GM19395 (cell line): Measurements from ENCODE around the gene BRCA1.
"Not testable (repeated sequence)": the region's sequence is repeated elsewhere in the genome, so short reads cannot be mapped to it uniquely, and the experiment has no call there.

Source experiments
- ATAC-seq: cut with Tn5 transposase; IDR thresholded peaks from one replicate; pipeline ENCODE4 v1.9.1; 2021; ENCODE audit warnings: mild to moderate bottlenecking, moderate library complexity; ENCODE audit not compliant: unreplicated experiment

Gene BRCA1

GRCh38 chr17:43125133-43125966 lies at the start of gene BRCA1:
TSS of gene BRCA1 (minus strand) at chr17:43125364. CDS start at chr17:43124096, 1,268 bp downstream.
- peak; percentile 93 for ATAC-seq

DNA sequence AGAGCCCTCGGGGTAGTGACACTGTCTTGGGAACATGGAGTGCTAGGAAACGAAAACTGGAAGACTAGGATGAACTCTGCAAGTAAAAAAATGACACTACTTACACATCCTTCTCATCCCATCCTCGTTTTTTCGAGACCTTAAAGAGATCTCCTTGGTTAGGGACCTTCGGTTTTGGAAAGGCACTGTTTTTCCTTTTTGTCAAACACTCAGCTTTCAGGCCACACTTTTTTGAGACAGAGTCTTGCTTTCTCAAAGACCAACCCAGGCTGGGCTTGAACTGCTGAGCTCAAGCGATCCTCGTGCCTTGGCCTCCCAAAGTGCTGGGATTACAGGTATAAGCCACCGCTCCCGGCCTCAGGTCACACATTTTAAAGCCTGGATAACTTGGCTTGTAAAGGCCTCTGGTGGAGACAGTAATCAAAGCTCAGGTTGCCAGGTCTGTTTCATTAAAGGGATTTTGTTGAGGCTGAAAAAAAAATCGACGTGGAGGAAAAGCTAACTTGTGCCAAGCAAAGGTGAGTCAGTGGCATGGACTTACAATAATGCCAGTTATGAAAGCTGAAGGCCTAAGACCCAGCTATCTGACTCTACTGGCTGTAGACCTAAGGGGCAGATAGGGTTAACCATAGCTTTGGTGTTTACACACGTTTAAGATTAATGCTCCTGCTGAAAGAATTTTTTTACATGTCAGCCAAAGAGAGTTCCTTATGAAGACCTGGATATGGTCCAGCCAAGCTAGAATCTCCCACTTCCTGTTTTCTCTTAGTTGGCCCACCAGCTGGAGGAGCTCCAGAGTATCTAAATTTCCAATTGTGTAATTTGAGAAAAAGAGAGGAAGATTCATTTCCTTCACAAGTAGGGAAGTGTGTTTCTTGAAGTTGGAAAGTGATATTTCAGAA lies 46.7 kb upstream of the BRCA1 start:
- no peak for ATAC-seq

DNA sequence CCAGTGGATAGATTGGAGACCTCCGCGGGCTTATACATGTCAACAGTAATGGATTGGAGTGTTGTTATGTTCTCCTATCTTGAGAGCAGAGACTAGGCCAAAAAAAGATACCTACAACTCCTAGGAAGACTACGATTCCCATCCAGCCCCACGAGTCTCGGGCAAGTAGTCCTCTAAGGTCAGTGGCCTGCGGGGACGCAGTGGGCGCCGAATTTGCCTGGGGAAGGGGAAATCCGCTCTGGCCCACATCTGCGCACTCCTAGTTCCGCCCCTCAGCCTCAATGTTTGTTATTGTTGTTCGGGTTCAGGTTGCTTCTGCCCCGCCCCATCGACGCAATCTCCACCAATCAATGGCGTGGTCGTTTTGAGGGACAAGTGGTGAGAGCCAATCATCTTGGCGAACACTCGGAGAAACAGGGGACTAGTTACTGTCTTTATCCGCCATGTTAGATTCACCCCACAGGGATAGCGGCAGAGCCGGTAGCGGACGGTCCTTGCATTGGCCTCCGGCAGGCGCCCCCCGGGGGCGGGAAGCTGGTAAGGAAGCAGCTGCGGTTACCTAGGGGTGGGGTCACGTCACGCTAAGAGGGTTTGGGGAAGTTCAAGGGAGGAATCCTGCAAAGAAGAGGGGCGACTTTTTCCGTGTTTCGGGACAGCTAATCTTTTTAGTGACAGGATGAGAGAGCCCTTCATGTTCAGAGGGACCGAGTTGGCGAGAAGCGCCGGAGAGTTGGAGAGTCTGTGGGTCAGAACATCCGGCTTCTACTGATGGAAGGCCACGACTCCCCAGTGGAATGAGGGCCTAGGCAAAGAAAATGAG lies 45.8 kb upstream of the BRCA1 start, which contains the start of gene NBR1:
Gene NBR1, plus strand, starts transcription at position 449 of the 820 bp plus-strand sequence. CDS start 4,586 bp downstream, outside the sequence.
- peak; percentile 76 for ATAC-seq

DNA sequence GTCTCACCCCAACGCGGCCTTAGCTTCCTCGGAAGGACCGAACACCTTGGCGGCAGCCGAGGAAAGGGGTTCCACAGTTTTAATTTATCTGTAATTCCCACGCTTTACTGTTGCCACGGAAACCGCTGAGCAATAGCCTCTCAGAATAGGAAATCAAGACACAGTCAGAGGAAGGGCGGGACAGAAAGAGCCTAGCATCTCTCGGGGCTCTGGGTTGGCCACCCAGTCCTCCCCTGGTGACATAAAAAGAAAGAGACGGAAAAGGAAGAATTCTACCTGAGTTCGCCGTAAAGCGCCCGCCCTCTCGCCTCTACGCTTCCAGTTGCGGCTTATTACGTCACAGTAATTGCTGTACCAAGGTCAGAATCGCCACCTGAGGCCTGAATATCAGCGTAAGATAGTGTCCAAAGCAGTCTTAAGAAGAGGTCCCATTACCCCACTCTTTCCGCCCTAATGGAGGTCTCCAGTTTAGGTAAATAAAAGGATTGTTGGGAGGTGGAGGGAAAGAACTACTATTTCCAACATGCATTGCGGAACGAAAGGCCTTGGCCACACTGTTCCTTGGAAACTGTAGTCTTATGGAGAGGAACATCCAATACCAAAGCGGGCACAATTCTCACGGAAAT lies 45.1 kb upstream of the BRCA1 start:
- ATAC-seq, result peak; percentile 71

GRCh38 chr17:43169561-43170139 lies 44.5 kb upstream of the BRCA1 start:
- ATAC-seq, result peak; percentile 35

GRCh38 chr17:43165971-43166370 lies 40.8 kb upstream of the BRCA1 start:
- not testable (repeated sequence) for ATAC-seq

DNA sequence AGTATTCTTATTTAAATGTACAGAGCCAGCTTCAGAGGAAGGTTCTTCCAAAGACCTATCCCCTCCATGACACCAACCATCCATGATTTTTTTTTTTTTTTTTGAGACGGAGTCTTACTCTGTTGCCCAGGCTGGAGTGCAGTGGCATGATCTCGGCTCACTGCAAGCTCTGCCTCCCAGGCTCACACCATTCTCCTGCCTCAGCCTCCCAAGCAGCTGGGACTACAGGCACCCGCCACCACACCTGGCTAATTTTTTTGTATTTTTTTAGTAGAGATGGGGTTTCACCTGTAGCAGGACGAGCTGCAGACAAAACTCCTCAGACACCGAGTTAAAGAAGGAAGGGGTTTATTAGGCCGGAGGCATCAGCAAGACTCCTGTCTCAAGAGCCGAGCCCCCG lies 34.8 kb upstream of the BRCA1 start:
- ATAC-seq, result not testable (repeated sequence)

DNA sequence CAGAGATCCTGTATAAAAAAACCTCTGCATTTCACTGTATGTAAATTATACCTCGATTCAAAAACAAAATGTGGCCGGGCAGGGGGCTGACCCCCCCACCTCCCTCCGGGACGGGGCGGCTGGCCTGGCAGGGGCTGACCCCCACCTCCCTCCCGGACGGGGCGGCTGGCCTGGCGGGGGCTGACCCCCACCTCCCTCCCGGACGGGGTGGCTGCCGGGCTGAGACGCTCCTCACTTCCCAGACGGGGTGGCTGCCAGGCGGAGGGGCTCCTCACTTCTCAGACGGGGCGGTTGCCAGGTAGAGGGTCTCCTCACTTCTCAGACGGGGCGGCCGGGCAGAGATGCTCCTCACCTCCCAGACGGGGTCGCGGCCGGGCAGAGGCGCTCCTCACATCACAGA lies 34.1 kb upstream of the BRCA1 start:
- not testable (repeated sequence) for ATAC-seq

- no peak for ATAC-seq
These were observed 30.5 kb upstream of the BRCA1 start for GRCh38 chr17:43155666-43156065.

DNA sequence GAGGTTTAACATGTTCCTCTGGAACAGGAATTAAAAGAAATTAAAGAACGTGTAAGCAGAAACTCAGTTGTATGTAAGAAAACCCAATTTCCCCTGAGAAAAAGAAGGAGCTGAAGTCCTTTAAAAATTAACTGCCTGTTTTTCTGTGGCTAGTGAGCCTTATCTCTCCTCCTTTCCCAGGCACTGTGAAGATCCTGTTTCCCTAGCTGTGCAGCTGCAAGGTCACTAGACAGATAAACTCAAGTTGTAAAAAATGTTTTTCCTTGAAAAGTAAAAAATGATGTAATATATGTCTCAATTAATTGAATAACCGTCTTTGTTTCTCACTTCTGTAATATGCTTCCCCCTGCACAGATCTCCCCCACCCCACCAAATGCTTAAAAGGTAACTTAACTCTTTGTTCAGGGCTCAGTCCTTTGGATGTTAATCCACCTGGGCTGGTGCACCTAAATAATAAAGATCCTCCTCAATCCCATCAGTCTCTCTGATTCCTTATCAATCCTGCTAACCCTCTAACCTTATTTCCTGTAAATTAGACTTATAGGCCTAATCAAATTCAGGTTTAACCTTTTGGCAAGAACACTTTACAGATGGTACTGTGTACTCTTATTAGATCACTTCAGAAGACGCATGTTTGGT lies 28.2 kb upstream of the BRCA1 start:
- ATAC-seq, result not testable (repeated sequence)

DNA sequence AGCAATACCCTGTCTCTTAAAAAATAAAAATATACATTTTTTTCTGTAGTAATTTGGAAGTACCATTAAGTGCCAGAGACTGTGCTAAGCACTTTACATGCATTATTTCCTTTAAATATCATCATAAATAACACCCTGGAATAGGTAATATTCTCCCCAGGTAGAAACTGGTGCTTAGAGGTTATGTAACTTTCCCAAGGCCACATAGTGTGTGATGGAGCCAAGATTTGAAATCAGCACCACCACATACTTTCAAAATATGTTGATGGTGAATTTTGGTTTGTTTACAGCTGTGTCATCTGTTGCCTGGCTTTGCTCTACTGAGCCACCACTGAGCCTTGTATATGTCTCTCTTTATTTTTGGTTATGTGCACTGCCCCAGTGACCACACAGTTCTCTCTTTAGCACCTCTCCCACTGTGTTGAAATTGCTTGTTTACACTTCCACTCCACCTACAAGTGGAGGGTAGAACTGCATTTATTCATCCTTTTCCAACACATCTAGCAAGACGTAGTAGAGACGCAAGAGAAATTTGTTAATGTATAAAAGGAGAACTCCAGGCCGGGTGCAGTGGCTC lies 26.8 kb upstream of the BRCA1 start:
- ATAC-seq, result no peak

DNA sequence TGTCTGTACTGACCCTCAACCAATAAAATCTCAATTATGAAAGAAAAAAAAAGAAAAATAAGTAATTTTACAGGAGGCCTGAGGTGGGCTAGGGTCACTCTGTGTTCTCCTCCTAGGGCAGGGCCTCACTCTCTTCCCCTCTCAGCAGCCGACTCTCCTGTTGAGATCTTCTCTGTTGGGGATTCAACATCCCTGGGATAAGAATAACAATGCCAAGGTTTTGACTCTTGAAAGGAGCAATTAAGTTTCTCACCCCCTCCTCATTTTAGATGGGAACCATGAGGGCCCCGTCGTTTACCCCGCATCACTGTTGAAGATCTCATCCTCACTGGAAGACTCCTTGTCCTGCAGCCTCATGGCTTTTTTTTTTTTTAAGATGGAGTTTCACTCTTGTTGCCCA lies 21.5 kb upstream of the BRCA1 start:
- ATAC-seq, result no peak

- ATAC-seq, result no peak
These were observed 18.0 kb upstream of the BRCA1 start for GRCh38 chr17:43143201-43143600.

GRCh38 chr17:43142153-43142552 lies 17.0 kb upstream of the BRCA1 start:
- no peak for ATAC-seq

GRCh38 chr17:43140396-43141332 lies 15.5 kb upstream of the BRCA1 start:
- ATAC-seq, result no peak

GRCh38 chr17:43138531-43138930 lies 13.4 kb upstream of the BRCA1 start:
- ATAC-seq, result not testable (repeated sequence)

DNA sequence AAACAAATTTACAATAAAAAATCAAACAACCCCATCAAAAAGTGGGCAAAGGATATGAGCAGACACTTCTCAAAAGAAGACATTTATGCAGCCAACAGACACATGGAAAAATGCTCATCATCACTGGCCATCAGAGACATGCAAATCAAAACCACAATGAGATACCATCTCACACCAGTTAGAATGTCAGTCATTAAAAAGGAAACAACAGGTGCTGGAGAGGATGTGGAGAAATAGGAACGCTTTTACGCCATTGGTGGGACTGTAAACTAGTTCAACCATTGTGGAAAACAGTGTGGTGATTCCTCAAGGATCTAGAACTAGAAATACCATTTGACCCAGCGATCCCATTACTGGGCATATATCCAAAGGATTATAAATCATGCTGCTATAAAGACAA lies 11.4 kb upstream of the BRCA1 start:
- ATAC-seq, result not testable (repeated sequence)

DNA sequence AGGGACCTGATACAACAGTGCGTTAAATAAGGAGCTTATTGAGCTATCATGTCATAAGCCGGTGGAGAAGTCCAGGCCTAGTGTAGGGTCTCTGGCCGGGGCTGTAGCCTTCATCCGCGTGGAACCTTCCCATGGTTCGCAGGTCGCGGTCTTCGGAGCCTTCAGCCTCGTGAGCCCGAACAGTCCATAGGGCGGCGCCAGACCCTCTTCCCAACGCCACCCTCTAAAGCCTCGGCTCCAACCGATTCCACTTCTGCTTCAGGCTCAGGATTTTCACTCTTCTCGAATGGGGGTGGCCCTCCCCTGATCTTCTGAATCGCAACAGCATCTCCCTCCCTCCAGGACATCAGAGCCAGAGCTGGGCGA lies 10.3 kb upstream of the BRCA1 start:
- ATAC-seq, result no peak
